BE2C (cell line): ENCODE results near the gene ATG7.

ENCODE experiments used
- DNase-seq: peaks from one replicate; pipeline ENCODE4 v3.0.0-alpha.2; 2020
- H3K27me3 ChIP-seq: fragments of 250-450 bp; sonication (Bioruptor Pico); 2 replicates; pipeline ENCODE4 v1.5.1; 2020; ENCODE audit warnings: mild to moderate bottlenecking
- H3K36me3 ChIP-seq: fragments of 250-450 bp; sonication (Bioruptor Pico); 2 replicates; pipeline ENCODE4 v1.5.1; 2020; ENCODE audit warnings: mild to moderate bottlenecking
- H3K4me1 ChIP-seq: fragments of 250-450 bp; sonication (Bioruptor Pico); 2 replicates; pipeline ENCODE4 v1.5.1; 2020
- H3K4me3 ChIP-seq: 2 replicates; pipeline ENCODE4 v1.5.1; 2011; ENCODE audit warnings: low read depth, low read length
- H3K9me3 ChIP-seq: fragments of 250-450 bp; sonication (Bioruptor Pico); 2 replicates; pipeline ENCODE4 v1.5.1; 2020
- TF ChIP-seq, protein P1 (sequence below): IDR thresholded peaks from 2 replicates; pipeline ENCODE4 v1.5.1; 2012; ENCODE audit warnings: mild to moderate bottlenecking, low read depth, low read length

ATG7 gene

DNA sequence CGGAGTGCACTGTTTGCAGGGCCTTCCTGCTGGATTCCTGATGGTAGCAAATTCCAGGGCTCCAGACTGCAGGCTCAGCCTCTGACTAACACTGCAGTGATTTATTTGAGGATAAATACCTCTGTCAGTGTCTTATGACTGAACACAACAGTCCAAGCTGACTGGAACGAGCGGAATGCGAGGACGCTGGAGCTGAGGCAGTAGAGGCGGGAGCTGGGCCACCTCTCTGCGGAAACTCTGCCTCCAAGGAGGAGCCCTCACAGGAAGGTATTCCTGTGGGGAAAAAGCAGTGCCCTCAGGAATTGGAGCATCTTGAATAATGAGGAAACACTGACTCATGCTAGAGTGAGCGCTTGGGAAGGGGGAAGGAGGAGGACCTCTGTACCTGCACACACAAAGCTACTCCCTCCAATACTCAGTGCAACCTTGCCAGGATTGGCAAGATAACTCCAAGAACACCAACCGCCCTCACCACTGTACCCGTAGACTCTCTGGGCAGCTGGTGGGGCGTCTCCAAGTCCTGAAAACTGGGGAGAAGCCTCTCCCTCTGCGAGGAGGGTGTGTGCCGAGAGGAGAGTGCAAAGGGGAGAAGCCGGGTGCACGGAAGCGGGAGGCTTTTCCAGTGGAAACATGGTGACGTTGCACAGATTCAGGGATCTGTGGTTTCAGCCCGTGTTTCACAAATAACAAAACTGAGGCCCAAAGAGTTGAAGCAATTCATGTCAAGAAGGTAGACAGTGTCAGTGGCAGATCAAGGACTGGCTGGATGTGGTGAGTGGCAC, 328.5 kb downstream of the ATG7 start:
- Histone ChIP-seq H3K27me3 (no peaks in the 10 kb centered on the region), H3K4me1 (no peaks in the 10 kb centered on the region), H3K4me3 (no peak overlapping the region), H3K9me3 (no peaks in the 10 kb centered on the region), H3K36me3 (no peaks in the 10 kb centered on the region; the same call in 1 of the 2 replicates)
- TF ChIP-seq, protein P1, sequence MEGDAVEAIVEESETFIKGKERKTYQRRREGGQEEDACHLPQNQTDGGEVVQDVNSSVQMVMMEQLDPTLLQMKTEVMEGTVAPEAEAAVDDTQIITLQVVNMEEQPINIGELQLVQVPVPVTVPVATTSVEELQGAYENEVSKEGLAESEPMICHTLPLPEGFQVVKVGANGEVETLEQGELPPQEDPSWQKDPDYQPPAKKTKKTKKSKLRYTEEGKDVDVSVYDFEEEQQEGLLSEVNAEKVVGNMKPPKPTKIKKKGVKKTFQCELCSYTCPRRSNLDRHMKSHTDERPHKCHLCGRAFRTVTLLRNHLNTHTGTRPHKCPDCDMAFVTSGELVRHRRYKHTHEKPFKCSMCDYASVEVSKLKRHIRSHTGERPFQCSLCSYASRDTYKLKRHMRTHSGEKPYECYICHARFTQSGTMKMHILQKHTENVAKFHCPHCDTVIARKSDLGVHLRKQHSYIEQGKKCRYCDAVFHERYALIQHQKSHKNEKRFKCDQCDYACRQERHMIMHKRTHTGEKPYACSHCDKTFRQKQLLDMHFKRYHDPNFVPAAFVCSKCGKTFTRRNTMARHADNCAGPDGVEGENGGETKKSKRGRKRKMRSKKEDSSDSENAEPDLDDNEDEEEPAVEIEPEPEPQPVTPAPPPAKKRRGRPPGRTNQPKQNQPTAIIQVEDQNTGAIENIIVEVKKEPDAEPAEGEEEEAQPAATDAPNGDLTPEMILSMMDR, result no peak
- no peak for DNase-seq

DNA sequence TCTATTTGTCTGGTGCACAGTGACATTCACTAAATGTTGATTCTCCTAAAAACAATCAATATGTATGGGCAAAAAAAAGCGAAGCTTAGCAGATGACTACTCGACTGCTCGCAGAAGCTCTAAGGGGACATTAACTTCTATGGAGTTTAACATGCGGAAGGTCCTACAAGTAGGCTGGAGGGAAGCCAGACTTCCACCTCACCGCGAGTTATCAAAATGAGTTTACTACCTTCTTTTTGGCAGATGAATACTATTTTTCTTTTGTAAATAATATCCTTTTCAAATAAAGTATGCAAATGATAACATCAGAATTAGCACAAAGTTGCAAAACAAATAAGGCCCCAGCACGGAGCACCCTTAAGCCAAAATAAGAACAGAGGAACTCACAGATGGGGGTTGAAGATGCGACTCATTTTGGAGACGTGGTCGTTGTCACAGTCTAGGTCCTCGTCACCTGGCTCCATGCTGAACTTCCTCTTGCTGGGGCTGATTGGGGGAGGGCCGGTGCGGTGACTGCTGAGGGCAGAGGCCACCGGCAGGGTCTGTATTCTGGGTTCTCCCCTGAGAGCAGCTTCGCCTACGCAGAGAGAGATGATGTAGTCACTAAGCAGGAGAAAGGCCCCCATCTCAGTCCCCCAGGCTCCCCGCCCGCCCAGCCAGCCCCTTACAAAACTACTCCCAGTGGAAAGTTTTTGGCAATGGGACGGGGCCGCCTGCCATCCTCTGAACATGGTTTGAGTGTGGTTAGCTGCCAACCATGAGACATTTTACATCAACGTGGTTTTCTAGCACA, 329.4 kb downstream of the ATG7 start:
- H3K4me3 ChIP-seq, result no peak overlapping the region

DNA sequence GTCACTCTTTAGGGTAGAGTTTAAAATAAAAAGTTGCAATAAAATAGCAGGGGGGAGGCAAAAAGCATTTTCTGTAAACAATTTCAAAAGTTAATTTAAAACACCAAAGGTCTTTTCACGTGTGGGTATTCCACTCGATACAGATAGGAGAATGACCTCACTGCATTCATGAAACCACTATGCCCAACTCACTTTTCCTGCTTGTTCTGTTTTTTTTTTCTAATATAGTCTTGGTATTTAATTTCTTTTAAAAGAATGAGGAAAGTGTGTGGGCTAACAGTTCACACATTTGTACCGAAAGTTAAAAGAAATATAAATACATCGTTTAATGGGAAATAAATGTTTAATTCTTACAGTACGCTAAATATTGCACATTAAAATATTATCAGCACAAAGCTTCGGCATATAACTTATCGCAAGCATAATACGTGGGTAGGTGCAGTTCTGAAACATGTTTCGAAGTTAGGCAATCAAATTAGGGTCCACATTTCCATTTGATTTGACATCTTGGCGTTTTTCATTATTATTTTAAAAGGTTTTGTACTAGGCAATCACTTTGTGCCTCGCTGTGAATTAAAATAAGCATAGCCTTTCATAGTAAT, 330.1 kb downstream of the ATG7 start:
- no peaks in the 10 kb centered on the region for H3K9me3 ChIP-seq
- H3K4me3 ChIP-seq, result no peak overlapping the region
- no peak for DNase-seq
- no peaks in the 10 kb centered on the region; the same call in 1 of the 2 replicates for H3K36me3 ChIP-seq
- TF ChIP-seq, protein P1, result no peak
- no peaks in the 10 kb centered on the region for H3K4me1 ChIP-seq
- H3K27me3 ChIP-seq, result no peaks in the 10 kb centered on the region

More for the DNA sequence above, 329.4 kb downstream of the ATG7 start:
- no peaks in the 10 kb centered on the region; the same call in 1 of the 2 replicates for H3K36me3 ChIP-seq
- H3K9me3 ChIP-seq, result no peaks in the 10 kb centered on the region
- H3K4me1 ChIP-seq, result no peaks in the 10 kb centered on the region
- TF ChIP-seq, protein P1, result no peak
- H3K27me3 ChIP-seq, result no peaks in the 10 kb centered on the region
- DNase-seq, result no peak

DNA sequence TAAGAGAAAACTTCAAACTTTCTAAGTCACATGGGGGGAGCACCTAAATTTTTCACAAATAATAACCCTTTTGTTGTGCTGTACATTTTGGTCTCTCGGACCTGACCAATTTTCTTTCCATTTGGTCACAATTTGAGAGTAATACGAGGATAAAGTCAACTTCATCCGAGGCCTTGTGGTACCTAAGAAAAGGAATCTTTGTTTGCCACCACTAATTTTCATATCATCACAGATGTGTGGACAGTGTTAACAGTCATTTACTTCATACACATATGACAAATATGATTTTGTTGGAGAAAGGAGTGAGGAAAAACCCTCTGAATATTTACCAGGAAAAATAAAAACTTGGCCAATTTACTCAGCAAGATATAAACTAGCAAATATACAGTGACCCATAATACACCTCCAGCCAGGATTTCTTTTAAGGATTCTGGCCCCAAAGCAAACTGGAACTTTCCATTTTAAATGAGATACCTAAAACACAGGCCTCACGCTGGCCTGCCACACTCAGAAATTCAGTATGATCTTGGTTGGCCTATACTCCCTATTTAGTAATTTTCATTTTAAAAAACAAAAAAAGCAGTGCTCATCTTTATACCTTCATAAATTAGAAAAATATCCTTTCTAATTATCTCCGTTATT, 330.8 kb downstream of the ATG7 start:
- Histone ChIP-seq H3K4me3 (no peak overlapping the region), H3K36me3 (no peaks in the 10 kb centered on the region; the same call in 1 of the 2 replicates), H3K4me1 (no peaks in the 10 kb centered on the region), H3K9me3 (no peaks in the 10 kb centered on the region), H3K27me3 (no peaks in the 10 kb centered on the region)
- TF ChIP-seq, protein P1, result no peak
- no peak for DNase-seq

DNA sequence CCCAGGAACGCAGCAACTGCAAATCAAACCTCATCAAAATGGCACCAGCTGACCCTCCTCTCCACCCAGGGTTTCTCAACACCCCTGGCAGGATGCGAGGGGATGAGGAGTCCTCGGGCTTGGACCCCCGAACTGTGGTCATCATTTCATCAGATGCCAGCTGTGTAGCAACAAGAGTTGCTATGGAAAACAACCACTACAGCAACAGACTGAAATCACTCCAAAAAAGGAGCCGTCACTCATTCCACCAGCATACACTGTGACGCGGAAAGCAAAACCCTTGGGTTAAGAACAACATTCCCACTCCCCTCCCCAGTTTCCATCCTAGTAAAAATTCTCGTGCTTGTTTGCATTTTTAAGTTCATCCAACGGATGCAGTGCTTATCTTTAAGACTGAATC, 331.4 kb downstream of the ATG7 start:
- Histone ChIP-seq H3K4me3 (no peak overlapping the region), H3K27me3 (no peaks in the 10 kb centered on the region), H3K36me3 (no peaks in the 10 kb centered on the region; the same call in 1 of the 2 replicates), H3K9me3 (no peaks in the 10 kb centered on the region), H3K4me1 (no peaks in the 10 kb centered on the region)
- TF ChIP-seq, protein P1, result no peak
- DNase-seq, result no peak
